HG03175 (cell line): ENCODE data around the gene ALX1.
"Not testable (repeated sequence)": the region's sequence is repeated elsewhere in the genome, so short reads cannot be mapped to it uniquely, and the experiment has no call there.

Experiments
- ATAC-seq: cut with Tn5 transposase; IDR thresholded peaks from one replicate; pipeline ENCODE4 v1.9.1; 2021; ENCODE audit warnings: mild to moderate bottlenecking, moderate library complexity; ENCODE audit not compliant: unreplicated experiment

Gene ALX1

GRCh38 chr12:85299053-85299452 lies 19.0 kb downstream of the ALX1 start:
- ATAC-seq, result no peak

GRCh38 chr12:85301051-85301450 lies 21.0 kb downstream of the ALX1 start:
- peak; percentile 66 for ATAC-seq

DNA sequence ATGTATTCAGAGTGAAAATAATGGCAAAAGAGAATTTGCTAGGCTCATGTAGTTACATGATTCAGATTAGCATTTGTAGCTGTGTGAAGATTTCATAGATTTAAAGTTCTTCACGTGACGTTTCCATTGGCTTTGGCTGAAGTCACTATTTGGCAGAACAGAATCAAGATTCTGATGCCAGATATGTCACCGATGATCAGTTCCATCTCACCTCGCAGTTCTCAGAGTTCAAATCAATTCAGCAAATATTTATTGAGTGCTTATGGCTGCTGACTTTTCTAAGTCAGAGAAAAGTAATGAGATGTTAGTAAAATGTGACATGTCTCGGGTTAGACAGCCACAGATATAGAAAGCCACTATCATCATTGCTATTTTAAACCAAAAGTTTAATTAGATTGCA lies 28.4 kb downstream of the ALX1 start:
- no peak for ATAC-seq

- no peak for ATAC-seq
Observed at GRCh38 chr12:85309125-85309566, 29.1 kb downstream of the ALX1 start.

DNA sequence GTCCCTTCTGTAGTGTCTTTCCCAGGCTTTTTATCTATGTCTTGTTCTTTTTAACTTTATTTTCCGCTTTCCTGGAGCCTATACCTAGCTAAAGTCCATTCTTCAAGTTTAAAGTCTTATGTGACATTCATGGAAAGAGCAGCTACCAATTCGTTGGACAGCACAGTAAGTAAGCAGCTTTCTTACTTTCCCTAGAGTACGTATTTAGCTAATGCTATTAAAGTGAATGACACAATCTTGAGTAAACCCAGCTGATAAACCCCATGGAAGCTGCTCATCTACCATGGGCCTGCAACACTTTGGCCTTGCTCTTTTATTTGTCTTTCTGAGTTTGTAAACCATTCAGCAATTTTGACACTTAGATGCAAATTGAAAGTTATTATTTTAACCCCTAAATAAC lies 30.0 kb downstream of the ALX1 start:
- ATAC-seq, result no peak

DNA sequence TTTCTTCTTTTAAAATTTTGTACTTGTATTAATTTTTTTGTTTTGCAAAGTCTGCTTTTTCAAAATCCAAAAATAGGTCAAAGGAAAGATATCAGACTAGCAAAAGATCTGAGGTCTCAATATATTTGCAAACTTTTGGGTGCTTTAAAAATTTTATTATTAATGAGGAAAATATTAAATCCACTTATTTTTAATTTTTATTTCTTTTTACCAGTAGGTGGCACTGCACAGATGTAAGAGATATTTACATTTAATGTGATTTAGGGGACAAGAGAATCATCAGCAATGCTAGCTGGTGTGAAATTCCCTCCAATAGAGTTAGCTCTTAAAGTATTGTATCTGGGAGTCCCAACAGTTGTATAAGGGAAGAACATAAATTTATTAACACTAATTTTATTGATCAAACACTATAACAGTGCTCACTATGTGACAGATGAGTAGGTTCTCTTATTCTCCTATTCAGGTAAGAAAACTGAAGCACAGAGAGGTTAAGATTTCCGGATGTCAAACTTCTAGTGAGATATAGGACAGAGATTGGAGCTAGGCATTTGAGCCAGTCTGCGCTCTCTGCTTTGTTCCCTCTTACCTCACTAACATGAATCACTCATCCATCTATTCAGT lies 30.5 kb downstream of the ALX1 start:
- no peak for ATAC-seq

DNA sequence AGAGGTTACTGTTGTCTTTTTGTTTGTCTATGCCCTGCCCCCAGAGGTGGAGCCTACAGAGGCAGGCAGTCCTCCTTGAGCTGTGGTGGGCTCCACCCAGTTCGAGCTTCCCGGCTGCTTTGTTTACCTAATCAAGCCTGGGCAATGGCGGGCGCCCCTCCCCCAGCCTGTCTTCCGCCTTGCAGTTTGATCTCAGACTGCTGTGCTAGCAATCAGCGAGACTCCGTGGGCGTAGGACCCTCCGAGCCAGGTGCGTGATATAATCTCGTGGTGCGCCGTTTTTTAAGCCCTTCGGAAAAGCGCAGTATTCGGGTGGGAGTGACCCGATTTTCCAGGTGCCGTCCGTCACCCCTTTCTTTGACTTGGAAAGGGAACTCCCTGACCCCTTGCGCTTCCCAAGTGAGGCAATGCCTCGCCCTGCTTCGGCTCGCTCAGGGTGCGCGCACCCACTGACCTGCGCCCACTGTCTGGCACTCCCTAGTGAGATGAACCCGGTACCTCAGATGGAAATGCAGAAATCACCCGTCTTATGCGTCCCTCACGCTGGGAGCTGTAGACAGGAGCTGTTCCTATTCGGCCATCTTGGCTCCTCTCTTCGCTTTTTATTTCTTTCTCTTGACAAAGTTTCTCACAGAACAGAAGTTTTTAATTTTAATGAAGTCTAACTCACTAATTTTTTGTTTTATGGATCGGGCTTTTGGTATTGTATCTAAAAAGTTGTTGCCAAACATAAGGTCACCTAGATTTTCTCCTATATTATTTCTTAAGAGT lies 38.0 kb downstream of the ALX1 start:
- ATAC-seq, result not testable (repeated sequence)

DNA sequence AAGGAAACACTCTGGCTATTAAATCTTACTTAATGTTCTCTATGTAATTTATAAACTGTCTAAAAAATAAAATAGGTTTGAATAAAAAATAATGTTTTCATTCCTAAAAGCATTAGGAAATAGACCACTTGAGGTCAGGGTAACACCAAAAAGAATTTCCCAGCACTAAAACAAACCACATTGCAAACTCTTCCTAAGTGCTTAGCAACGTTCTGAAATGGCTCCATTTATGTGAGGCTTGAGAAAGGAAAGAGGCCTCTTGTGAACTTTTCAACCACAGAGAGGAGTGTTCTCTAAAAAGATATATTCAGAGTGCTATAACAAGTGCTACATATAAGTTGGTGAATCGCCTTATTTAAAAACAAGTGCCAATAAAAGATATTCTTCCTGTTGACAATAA lies 42.7 kb downstream of the ALX1 start:
- ATAC-seq, result no peak

DNA sequence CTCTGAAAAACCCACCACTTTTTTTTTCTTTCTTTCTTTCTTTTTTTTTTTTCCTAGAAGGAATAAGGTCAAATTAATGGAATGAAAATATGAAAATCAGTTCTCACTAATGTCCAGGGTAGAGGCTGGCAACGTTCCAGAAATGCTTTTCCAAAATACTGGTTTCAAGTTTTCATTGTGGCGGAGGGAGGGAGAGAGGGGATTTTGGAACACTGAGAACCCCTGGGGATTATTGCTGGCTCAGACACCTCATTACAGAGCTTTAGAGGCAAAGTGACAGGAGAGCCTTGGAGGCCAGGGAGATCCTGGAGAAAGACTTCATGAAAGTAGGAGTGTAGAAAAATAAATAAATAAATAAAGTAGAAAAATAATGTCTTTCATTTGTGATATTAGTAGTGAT lies 45.4 kb downstream of the ALX1 start:
- ATAC-seq, result no peak

GRCh38 chr12:85329913-85330312 lies 49.9 kb downstream of the ALX1 start:
- no peak for ATAC-seq

- ATAC-seq, result no peak
Observed at GRCh38 chr12:85348779-85349178, 68.8 kb downstream of the ALX1 start.

- no peak for ATAC-seq
Observed at GRCh38 chr12:85350356-85350755, 70.3 kb downstream of the ALX1 start.
